SK-N-SH treated with all-trans-retinoic acid at 6 μM for 48 hours (cell line): ENCODE measurements around the gene CTSF.

Experiments
- ATAC-seq: fragments of 200-7000 bp; cut with Tn5 transposase; 3 replicates; pipeline ENCODE4 v1.9.1; 2020; ENCODE audit warnings: mild to moderate bottlenecking, moderate library complexity
- ARNTL ChIP-seq: fragments of 450-650 bp; formaldehyde crosslinking; IDR thresholded peaks from 2 replicates; pipeline ENCODE4 v1.5.0; 2020; ENCODE audit warnings: low read depth, mild to moderate bottlenecking, moderate library complexity, borderline replicate concordance
- BACH2 ChIP-seq: fragments of 250-450 bp; sonication (Bioruptor Pico); IDR thresholded peaks from 2 replicates; pipeline ENCODE4 v1.9.0; 2021; ENCODE audit warnings: mild to moderate bottlenecking, borderline replicate concordance
- CSDC2 ChIP-seq: fragments of 250-450 bp; sonication (Bioruptor Pico); IDR thresholded peaks from 2 replicates; pipeline ENCODE4 v1.5.0; 2020; ENCODE audit warnings: mild to moderate bottlenecking, moderate library complexity
- ESRRG ChIP-seq: fragments of 250-450 bp; sonication (Bioruptor Pico); IDR thresholded peaks from 2 replicates; pipeline ENCODE4 v1.6.1; 2021; ENCODE audit warnings: mild to moderate bottlenecking
- ISL1 ChIP-seq: fragments of 250-450 bp; sonication (Bioruptor Pico); IDR thresholded peaks from 2 replicates; pipeline ENCODE4 v2.1.2; 2022; ENCODE audit warnings: mild to moderate bottlenecking, moderate library complexity
- OSR1 ChIP-seq: fragments of 250-450 bp; sonication (Bioruptor Pico); IDR thresholded peaks from 2 replicates; pipeline ENCODE4 v1.8.0; 2022; ENCODE audit warnings: moderate library complexity, mild to moderate bottlenecking, inconsistent platforms
- PPARA ChIP-seq: fragments of 250-450 bp; sonication (Bioruptor Pico); IDR thresholded peaks from 2 replicates; pipeline ENCODE4 v1.5.0; 2020; ENCODE audit warnings: mild to moderate bottlenecking, borderline replicate concordance
- RARB ChIP-seq: fragments of 250-450 bp; sonication (Bioruptor Pico); IDR thresholded peaks from 2 replicates; pipeline ENCODE4 v1.8.0; 2021; ENCODE audit warnings: mild to moderate bottlenecking, moderate library complexity
- SNAI2 ChIP-seq: fragments of 250-450 bp; sonication (Bioruptor Pico); IDR thresholded peaks from 2 replicates; pipeline ENCODE4 v1.5.0; 2020; ENCODE audit warnings: mild to moderate bottlenecking, moderate library complexity
- TCF4 ChIP-seq: fragments of 250-450 bp; sonication (Bioruptor Pico); IDR thresholded peaks from 2 replicates; pipeline ENCODE4 v1.8.0; 2021; ENCODE audit warnings: mild to moderate bottlenecking, moderate library complexity, borderline replicate concordance
- TOX ChIP-seq: fragments of 250-450 bp; sonication (Bioruptor Pico); IDR thresholded peaks from 2 replicates; pipeline ENCODE4 v1.8.0; 2021; ENCODE audit warnings: mild to moderate bottlenecking, moderate library complexity, borderline replicate concordance
- ZC3H10 ChIP-seq: fragments of 250-450 bp; sonication (Bioruptor Pico); IDR thresholded peaks from 2 replicates; pipeline ENCODE4 v1.5.1; 2021; ENCODE audit warnings: mild to moderate bottlenecking, moderate library complexity
- ZFP3 ChIP-seq: fragments of 250-450 bp; sonication (Bioruptor Pico); IDR thresholded peaks from 2 replicates; pipeline ENCODE4 v1.5.0; 2020; ENCODE audit warnings: mild to moderate bottlenecking, moderate library complexity
- ZFP30 ChIP-seq: fragments of 450-650 bp; formaldehyde crosslinking; IDR thresholded peaks from 2 replicates; pipeline ENCODE4 v1.5.0; 2022; ENCODE audit warnings: mild to moderate bottlenecking, moderate library complexity
- ZNF565 ChIP-seq: fragments of 450-650 bp; formaldehyde crosslinking; conservative IDR thresholded peaks from 2 replicates; pipeline ENCODE4 v1.5.0; 2020; ENCODE audit warnings: low read depth, mild to moderate bottlenecking, moderate library complexity
- ZNF70 ChIP-seq: fragments of 450-650 bp; formaldehyde crosslinking; IDR thresholded peaks from 2 replicates; pipeline ENCODE4 v1.5.0; 2020; ENCODE audit warnings: mild to moderate bottlenecking, moderate library complexity
- TF ChIP-seq, protein P1 (sequence below): fragments of 250-450 bp; sonication (Bioruptor Pico); IDR thresholded peaks from 2 replicates; pipeline ENCODE4 v1.8.0; 2021; ENCODE audit warnings: low read depth, mild to moderate bottlenecking, moderate library complexity, borderline replicate concordance
- TF ChIP-seq, protein P2 (sequence below): fragments of 250-450 bp; sonication (Bioruptor Pico); IDR thresholded peaks from 2 replicates; pipeline ENCODE4 v1.5.0; 2020; ENCODE audit warnings: mild to moderate bottlenecking, moderate library complexity
- TF ChIP-seq, protein P3 (sequence below): fragments of 250-450 bp; sonication (Bioruptor Pico); IDR thresholded peaks from 2 replicates; pipeline ENCODE4 v1.5.1; 2021; ENCODE audit warnings: mild to moderate bottlenecking, moderate library complexity
- TF ChIP-seq, protein P4 (sequence below): fragments of 250-450 bp; sonication (Bioruptor Pico); IDR thresholded peaks from 2 replicates; pipeline ENCODE4 v1.5.1; 2020; ENCODE audit warnings: low read depth, mild to moderate bottlenecking, moderate library complexity
- TF ChIP-seq, protein P5 (sequence below): fragments of 250-450 bp; sonication (Bioruptor Pico); IDR thresholded peaks from 2 replicates; pipeline ENCODE4 v1.8.0; 2020; ENCODE audit warnings: mild to moderate bottlenecking, moderate library complexity, borderline replicate concordance

The CTSF gene

DNA sequence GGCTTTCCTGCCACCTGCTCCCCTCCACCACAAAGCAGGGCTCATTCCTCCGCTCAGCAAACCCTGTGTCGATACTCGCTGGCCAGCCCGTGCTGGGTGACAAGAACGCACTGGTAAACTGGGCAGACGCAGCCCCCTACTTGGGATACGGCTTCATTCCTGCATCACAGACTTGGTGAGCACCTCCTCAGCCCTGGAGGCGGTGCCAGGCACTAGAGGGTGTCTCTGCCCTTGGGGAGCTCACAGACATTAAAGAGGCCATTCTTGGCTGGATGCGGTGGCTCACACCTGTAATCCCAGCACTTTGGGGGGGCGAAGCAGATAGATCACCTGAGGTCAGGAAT lies 28.6 kb downstream of the CTSF start:
- TF ChIP-seq, protein P1, sequence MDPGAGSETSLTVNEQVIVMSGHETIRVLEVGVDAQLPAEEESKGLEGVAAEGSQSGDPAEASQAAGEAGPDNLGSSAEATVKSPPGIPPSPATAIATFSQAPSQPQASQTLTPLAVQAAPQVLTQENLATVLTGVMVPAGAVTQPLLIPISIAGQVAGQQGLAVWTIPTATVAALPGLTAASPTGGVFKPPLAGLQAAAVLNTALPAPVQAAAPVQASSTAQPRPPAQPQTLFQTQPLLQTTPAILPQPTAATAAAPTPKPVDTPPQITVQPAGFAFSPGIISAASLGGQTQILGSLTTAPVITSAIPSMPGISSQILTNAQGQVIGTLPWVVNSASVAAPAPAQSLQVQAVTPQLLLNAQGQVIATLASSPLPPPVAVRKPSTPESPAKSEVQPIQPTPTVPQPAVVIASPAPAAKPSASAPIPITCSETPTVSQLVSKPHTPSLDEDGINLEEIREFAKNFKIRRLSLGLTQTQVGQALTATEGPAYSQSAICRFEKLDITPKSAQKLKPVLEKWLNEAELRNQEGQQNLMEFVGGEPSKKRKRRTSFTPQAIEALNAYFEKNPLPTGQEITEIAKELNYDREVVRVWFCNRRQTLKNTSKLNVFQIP (CRISPR knock-in tag): no peak
- no peak for TF ChIP-seq ARNTL (CRISPR knock-in tag)
- no peak for TF ChIP-seq TOX (CRISPR knock-in tag)
- TF ChIP-seq, protein P2, sequence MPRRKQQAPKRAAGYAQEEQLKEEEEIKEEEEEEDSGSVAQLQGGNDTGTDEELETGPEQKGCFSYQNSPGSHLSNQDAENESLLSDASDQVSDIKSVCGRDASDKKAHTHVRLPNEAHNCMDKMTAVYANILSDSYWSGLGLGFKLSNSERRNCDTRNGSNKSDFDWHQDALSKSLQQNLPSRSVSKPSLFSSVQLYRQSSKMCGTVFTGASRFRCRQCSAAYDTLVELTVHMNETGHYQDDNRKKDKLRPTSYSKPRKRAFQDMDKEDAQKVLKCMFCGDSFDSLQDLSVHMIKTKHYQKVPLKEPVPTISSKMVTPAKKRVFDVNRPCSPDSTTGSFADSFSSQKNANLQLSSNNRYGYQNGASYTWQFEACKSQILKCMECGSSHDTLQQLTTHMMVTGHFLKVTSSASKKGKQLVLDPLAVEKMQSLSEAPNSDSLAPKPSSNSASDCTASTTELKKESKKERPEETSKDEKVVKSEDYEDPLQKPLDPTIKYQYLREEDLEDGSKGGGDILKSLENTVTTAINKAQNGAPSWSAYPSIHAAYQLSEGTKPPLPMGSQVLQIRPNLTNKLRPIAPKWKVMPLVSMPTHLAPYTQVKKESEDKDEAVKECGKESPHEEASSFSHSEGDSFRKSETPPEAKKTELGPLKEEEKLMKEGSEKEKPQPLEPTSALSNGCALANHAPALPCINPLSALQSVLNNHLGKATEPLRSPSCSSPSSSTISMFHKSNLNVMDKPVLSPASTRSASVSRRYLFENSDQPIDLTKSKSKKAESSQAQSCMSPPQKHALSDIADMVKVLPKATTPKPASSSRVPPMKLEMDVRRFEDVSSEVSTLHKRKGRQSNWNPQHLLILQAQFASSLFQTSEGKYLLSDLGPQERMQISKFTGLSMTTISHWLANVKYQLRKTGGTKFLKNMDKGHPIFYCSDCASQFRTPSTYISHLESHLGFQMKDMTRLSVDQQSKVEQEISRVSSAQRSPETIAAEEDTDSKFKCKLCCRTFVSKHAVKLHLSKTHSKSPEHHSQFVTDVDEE (CRISPR knock-in tag): no peak
- TF ChIP-seq, all 23 proteins: peak for 0
- ATAC-seq: no peak

DNA sequence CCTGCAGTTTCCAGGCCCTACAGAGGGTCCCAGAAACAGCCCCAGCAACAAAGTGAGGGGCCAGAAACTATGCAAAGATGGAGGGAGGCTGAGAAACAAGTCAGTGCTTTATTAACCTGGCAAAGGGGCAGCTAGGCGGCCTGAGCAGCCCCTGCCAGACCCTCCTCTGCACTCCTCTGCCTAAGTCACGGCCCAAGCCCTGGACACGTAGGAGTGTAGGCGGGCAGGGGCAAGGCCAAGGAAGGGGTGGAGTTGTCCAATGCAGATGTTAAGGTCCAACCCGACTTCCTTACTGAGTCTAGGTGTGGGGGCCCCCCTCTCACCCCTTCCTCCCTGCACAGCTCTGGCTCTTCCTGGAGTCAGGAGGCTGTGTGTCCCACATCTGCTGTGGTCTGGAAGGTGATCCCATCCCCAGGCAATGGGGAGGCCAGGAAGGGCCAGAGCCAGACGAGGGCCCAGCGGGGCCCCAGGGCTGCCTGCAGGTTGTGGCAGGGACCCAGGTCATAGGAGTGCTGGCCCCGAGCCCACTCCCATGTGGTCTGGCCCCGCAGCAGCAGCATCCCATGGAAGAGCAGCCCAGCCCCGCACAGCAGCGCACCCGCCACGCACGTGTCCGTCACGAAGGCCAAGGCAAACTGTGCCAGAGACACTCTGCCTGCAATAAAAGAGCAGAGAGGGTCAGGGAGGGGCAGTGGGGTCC lies 29.1 kb downstream of the CTSF start:
- TF ChIP-seq BACH2 (CRISPR knock-in tag): no peak
- no peak for TF ChIP-seq ISL1 (CRISPR knock-in tag)
- ATAC-seq: no peak

DNA sequence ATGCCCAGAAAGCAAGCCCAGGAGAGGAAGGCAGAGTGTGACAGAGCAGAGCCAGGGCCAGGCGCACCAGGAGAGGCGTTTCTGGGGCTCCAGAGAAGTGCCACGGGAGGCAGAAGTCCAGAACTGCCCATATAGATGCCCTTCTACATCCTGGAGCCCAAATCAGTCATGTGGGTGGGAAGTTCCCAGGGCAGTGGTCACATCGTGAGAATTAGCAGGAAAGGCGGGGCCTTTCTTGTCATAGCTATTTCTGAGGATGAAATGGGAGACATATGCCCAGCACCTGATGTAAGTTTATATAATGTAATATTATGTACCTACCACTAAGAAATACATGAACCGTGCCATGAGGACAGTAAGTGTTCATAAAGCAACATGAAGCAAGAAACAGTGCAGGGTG lies 35.6 kb downstream of the CTSF start:
- no peak for TF ChIP-seq OSR1
- no peak for TF ChIP-seq ZFP30 (CRISPR knock-in tag)
- no peak for TF ChIP-seq ZC3H10 (CRISPR knock-in tag)
- TF ChIP-seq, protein P3, sequence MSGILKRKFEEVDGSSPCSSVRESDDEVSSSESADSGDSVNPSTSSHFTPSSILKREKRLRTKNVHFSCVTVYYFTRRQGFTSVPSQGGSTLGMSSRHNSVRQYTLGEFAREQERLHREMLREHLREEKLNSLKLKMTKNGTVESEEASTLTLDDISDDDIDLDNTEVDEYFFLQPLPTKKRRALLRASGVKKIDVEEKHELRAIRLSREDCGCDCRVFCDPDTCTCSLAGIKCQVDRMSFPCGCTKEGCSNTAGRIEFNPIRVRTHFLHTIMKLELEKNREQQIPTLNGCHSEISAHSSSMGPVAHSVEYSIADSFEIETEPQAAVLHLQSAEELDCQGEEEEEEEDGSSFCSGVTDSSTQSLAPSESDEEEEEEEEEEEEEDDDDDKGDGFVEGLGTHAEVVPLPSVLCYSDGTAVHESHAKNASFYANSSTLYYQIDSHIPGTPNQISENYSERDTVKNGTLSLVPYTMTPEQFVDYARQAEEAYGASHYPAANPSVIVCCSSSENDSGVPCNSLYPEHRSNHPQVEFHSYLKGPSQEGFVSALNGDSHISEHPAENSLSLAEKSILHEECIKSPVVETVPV (CRISPR knock-in tag): no peak
- TF ChIP-seq RARB (CRISPR knock-in tag): no peak
- TF ChIP-seq ZNF565 (CRISPR knock-in tag): no peak
- ATAC-seq: peak; percentile 9; the same call in 2 of the 3 replicates

DNA sequence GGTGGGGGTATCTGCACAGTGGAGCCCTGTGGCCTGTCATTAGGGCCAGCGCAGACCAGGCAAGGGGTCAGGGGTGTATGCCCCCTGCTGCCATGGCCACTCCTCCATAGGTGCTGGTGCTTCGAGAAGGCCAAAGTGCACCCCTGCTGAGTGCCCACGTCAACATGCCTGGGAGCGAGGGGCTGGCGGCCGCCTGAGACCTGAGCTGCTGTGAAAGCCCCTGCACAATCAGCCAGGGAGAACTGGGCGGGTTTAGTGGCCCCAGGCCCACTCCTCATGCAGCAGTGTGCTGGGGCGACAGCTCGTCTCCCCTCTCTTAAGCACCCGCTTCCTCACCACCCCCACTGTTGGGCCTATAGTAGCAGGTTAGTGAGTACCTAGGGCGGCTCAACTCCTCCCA lies 36.6 kb downstream of the CTSF start:
- ATAC-seq: no peak
- TF ChIP-seq, protein P4, sequence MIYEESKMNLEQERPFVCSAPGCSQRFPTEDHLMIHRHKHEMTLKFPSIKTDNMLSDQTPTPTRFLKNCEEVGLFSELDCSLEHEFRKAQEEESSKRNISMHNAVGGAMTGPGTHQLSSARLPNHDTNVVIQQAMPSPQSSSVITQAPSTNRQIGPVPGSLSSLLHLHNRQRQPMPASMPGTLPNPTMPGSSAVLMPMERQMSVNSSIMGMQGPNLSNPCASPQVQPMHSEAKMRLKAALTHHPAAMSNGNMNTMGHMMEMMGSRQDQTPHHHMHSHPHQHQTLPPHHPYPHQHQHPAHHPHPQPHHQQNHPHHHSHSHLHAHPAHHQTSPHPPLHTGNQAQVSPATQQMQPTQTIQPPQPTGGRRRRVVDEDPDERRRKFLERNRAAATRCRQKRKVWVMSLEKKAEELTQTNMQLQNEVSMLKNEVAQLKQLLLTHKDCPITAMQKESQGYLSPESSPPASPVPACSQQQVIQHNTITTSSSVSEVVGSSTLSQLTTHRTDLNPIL (CRISPR knock-in tag): no peak
- no peak for TF ChIP-seq CSDC2 (CRISPR knock-in tag)
- no peak for TF ChIP-seq ZNF70 (CRISPR knock-in tag)
- TF ChIP-seq RARB (CRISPR knock-in tag): no peak
- no peak for TF ChIP-seq ZC3H10 (CRISPR knock-in tag)
- TF ChIP-seq SNAI2 (CRISPR knock-in tag): no peak
- TF ChIP-seq, protein P2 (CRISPR knock-in tag): no peak
- TF ChIP-seq PPARA: no peak
- TF ChIP-seq ZFP3 (CRISPR knock-in tag): no peak
- TF ChIP-seq ZNF565 (CRISPR knock-in tag): no peak
- TF ChIP-seq ARNTL (CRISPR knock-in tag): no peak
- no peak for TF ChIP-seq OSR1
- TF ChIP-seq, protein P5, sequence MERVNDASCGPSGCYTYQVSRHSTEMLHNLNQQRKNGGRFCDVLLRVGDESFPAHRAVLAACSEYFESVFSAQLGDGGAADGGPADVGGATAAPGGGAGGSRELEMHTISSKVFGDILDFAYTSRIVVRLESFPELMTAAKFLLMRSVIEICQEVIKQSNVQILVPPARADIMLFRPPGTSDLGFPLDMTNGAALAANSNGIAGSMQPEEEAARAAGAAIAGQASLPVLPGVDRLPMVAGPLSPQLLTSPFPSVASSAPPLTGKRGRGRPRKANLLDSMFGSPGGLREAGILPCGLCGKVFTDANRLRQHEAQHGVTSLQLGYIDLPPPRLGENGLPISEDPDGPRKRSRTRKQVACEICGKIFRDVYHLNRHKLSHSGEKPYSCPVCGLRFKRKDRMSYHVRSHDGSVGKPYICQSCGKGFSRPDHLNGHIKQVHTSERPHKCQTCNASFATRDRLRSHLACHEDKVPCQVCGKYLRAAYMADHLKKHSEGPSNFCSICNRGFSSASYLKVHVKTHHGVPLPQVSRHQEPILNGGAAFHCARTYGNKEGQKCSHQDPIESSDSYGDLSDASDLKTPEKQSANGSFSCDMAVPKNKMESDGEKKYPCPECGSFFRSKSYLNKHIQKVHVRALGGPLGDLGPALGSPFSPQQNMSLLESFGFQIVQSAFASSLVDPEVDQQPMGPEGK: no peak
- no peak for TF ChIP-seq BACH2 (CRISPR knock-in tag)
- no peak for TF ChIP-seq TCF4 (CRISPR knock-in tag)
- no peak for TF ChIP-seq ESRRG (CRISPR knock-in tag)
- no peak for TF ChIP-seq ISL1 (CRISPR knock-in tag)
- TF ChIP-seq, all 23 proteins: peak for 0
